Left ventricle myocardium inferior (tissue), 1 donor: Measurements from ENCODE around the gene CASQ2. TPM values are rescaled to one million over a fixed set of nuclear protein-coding genes. Genes with fewer than 3 reads are reported as not detected.

Experiments used
- DNase-seq: peaks from one replicate; pipeline ENCODE4 v3.0.0-alpha.2; 2020
- H3K27ac ChIP-seq: fragments of 200-600 bp; replicated peaks from 2 replicates; pipeline ENCODE4 v1.8.0; 2021
- H3K27me3 ChIP-seq: fragments of 200-600 bp; 2 replicates; pipeline ENCODE4 v1.8.0; 2021; ENCODE audit warnings: low read depth
- H3K36me3 ChIP-seq: fragments of 200-600 bp; 2 replicates; pipeline ENCODE4 v1.8.0; 2021
- H3K4me1 ChIP-seq: fragments of 200-600 bp; 2 replicates; pipeline ENCODE4 v1.8.0; 2021
- H3K4me3 ChIP-seq: fragments of 200-600 bp; 2 replicates; pipeline ENCODE4 v1.8.0; 2021; ENCODE audit warnings: mild to moderate bottlenecking, moderate library complexity
- H3K9me3 ChIP-seq: fragments of 200-600 bp; replicated peaks from 2 replicates; pipeline ENCODE4 v1.8.0; 2021
- intact Hi-C: fragments of 100-400 bp; cut with micrococcal nuclease; formaldehyde crosslinking; loops from one replicate; pipeline ENCODE4 v1.11.0; 2022
- total RNA-seq: library from RNA; stranded (reverse); fragmentation: NEBNext Ultra II Directional; extraction: Animal tissue kit (Norgen Biotek cat#: 25700); gene quantifications from one replicate; pipeline ENCODE4 v1.2.1, GENCODE V29; 2021
- TF ChIP-seq, protein P1 (sequence below): fragments of 200-600 bp; IDR thresholded peaks from 2 replicates; pipeline ENCODE4 v1.8.0; 2021; ENCODE audit warnings: antibody characterized with exemption, mild to moderate bottlenecking, borderline replicate concordance
- donor health status: DM: no; HTN: yes; CAD: no; lungs with severe emphysema.

The CASQ2 gene
- total RNA-seq, 1 donor from 2014 or later: 1,110 TPM

DNA sequence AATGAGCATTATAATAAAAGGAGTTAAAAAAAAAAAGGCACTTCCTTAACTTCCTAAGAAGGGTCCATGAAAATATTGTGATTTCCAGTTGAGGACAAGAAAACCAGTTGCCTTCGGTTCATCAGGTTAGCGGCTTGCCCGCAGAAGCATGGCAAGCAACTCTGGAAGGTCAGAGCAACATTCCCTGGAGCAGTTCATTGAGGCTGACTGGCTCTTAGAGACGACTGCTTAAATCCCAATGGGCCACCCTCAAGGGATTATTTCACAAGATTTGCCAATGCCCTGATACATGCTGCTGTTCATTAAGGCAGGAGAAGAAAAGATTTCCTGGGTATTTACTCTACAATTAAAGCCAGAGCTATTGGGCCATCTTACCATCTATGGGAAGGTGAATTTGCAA, 29.0 kb upstream of the CASQ2 start:
- Histone ChIP-seq H3K36me3 (no peaks in the 10 kb centered on the region), H3K27ac (no peak overlapping the region), H3K4me1 (peaks cover 9% of the 10 kb centered on the region), H3K27me3 (peaks cover 13% of the 10 kb centered on the region), H3K4me3 (no peak overlapping the region), H3K9me3 (no peaks in the 10 kb centered on the region)
- no peak for DNase-seq
- intact Hi-C loops: no loop called here
- TF ChIP-seq, protein P1, sequence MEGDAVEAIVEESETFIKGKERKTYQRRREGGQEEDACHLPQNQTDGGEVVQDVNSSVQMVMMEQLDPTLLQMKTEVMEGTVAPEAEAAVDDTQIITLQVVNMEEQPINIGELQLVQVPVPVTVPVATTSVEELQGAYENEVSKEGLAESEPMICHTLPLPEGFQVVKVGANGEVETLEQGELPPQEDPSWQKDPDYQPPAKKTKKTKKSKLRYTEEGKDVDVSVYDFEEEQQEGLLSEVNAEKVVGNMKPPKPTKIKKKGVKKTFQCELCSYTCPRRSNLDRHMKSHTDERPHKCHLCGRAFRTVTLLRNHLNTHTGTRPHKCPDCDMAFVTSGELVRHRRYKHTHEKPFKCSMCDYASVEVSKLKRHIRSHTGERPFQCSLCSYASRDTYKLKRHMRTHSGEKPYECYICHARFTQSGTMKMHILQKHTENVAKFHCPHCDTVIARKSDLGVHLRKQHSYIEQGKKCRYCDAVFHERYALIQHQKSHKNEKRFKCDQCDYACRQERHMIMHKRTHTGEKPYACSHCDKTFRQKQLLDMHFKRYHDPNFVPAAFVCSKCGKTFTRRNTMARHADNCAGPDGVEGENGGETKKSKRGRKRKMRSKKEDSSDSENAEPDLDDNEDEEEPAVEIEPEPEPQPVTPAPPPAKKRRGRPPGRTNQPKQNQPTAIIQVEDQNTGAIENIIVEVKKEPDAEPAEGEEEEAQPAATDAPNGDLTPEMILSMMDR: no peak

- Histone ChIP-seq H3K4me1 (peaks cover 9% of the 10 kb centered on the region), H3K9me3 (no peaks in the 10 kb centered on the region), H3K4me3 (no peak overlapping the region), H3K36me3 (no peaks in the 10 kb centered on the region), H3K27ac (no peak overlapping the region), H3K27me3 (peaks cover 13% of the 10 kb centered on the region)
- intact Hi-C loops: no loop called here
- DNase-seq: no peak
- TF ChIP-seq, protein P1: no peak
Observed at GRCh38 chr1:115796897-115797296, 28.4 kb upstream of the CASQ2 start.

GRCh38 chr1:115796036-115796435, 27.5 kb upstream of the CASQ2 start:
- no peak for DNase-seq
- H3K9me3 ChIP-seq: no peaks in the 10 kb centered on the region
- no peak overlapping the region for H3K27ac ChIP-seq
- peaks cover 9% of the 10 kb centered on the region for H3K4me1 ChIP-seq
- intact Hi-C loops: no loop called here
- TF ChIP-seq, protein P1: no peak
- peaks cover 13% of the 10 kb centered on the region for H3K27me3 ChIP-seq
- no peak overlapping the region for H3K4me3 ChIP-seq
- no peaks in the 10 kb centered on the region for H3K36me3 ChIP-seq

GRCh38 chr1:115794976-115795639, 26.6 kb upstream of the CASQ2 start:
- H3K9me3 ChIP-seq: no peaks in the 10 kb centered on the region
- H3K4me3 ChIP-seq: no peak overlapping the region
- TF ChIP-seq, protein P1: no peak
- no peaks in the 10 kb centered on the region for H3K36me3 ChIP-seq
- H3K27me3 ChIP-seq: peaks cover 13% of the 10 kb centered on the region
- intact Hi-C loops: no loop called here
- no peak overlapping the region for H3K27ac ChIP-seq
- H3K4me1 ChIP-seq: peaks cover 9% of the 10 kb centered on the region
- no peak for DNase-seq

DNA sequence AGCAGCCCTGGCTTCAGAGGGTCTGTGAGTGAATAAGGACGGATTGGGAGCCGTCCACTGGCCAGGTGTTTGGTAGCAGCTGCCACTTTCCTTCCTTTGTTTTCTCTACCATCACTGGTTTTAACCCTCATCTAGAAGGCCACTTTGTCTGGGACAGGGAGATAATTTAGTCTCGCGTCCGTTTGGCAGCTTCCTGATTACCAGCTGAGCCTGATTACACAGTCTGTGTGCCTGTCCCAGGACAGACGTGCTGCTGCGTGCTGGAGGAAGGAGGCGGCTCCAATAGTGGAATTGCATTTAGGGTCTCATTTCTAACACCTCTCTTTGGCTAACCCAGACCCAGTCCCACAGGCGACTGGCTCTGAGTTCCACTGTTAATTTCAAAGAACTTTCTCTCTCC, 24.6 kb upstream of the CASQ2 start:
- no peak for DNase-seq
- H3K27me3 ChIP-seq: peaks cover 13% of the 10 kb centered on the region
- intact Hi-C loops: no loop called here
- no peak overlapping the region for H3K27ac ChIP-seq
- TF ChIP-seq, protein P1: peak; percentile 12
- no peak overlapping the region for H3K4me3 ChIP-seq
- H3K9me3 ChIP-seq: no peaks in the 10 kb centered on the region
- peaks cover 9% of the 10 kb centered on the region for H3K4me1 ChIP-seq
- H3K36me3 ChIP-seq: no peaks in the 10 kb centered on the region
